DND-41 (cell line): Measurements from ENCODE around the gene ARRB1.

Experiments used
- CTCF ChIP-seq: IDR thresholded peaks from 2 replicates; pipeline ENCODE4 v1.5.1; 2012; ENCODE audit warnings: borderline replicate concordance, low read length, moderate library complexity, mild to moderate bottlenecking; ENCODE audit not compliant: poor library complexity, severe bottlenecking; ENCODE audit errors: extremely low read depth
- EZH2 ChIP-seq: IDR thresholded peaks from 3 replicates; pipeline ENCODE4 v1.6.1; 2012; ENCODE audit warnings: borderline replicate concordance, low read depth, mild to moderate bottlenecking, moderate library complexity, low read length, inconsistent platforms; ENCODE audit not compliant: severe bottlenecking

GRCh38 chr11:75346296-75346695 is 5.2 kb downstream of the ARRB1 start:
- TF ChIP-seq CTCF (no peak), EZH2 (no peak)
